ENCODE data around the gene SDCCAG8. TPM values are rescaled to one million over a fixed set of nuclear protein-coding genes. Genes with fewer than 3 reads are reported as not detected.

SDCCAG8 gene
- total RNA-seq, 4 donors from 2014 or later, result 17.5 to 37.6 (median 21.7) TPM

- Histone ChIP-seq H3K36me3 (peaks cover 0 to 48% (median 0%) of the 10 kb centered on the region in 3 donors), H3K9me3 (no peaks in the 10 kb centered on the region), H3K27ac (no peak overlapping the region), H3K4me3 (no peak overlapping the region), H3K4me1 (no peaks in the 10 kb centered on the region), H3K27me3 (no peaks in the 10 kb centered on the region)
- TF ChIP-seq, protein P1, sequence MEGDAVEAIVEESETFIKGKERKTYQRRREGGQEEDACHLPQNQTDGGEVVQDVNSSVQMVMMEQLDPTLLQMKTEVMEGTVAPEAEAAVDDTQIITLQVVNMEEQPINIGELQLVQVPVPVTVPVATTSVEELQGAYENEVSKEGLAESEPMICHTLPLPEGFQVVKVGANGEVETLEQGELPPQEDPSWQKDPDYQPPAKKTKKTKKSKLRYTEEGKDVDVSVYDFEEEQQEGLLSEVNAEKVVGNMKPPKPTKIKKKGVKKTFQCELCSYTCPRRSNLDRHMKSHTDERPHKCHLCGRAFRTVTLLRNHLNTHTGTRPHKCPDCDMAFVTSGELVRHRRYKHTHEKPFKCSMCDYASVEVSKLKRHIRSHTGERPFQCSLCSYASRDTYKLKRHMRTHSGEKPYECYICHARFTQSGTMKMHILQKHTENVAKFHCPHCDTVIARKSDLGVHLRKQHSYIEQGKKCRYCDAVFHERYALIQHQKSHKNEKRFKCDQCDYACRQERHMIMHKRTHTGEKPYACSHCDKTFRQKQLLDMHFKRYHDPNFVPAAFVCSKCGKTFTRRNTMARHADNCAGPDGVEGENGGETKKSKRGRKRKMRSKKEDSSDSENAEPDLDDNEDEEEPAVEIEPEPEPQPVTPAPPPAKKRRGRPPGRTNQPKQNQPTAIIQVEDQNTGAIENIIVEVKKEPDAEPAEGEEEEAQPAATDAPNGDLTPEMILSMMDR (IDR thresholded peaks at IDR 0.05), result no peak
- TF ChIP-seq POLR2A (IDR thresholded peaks at IDR 0.05), result no peak
- WGBS, 2 donors, result 89 to 98% methylated on average over 3 of the region's 3 CpGs
- intact Hi-C loops (cut with DNase I), result no loop called here
- DNase-seq, result no peak
Observed at GRCh38 chr1:243428084-243428483, 172.2 kb downstream of the SDCCAG8 start.

DNA sequence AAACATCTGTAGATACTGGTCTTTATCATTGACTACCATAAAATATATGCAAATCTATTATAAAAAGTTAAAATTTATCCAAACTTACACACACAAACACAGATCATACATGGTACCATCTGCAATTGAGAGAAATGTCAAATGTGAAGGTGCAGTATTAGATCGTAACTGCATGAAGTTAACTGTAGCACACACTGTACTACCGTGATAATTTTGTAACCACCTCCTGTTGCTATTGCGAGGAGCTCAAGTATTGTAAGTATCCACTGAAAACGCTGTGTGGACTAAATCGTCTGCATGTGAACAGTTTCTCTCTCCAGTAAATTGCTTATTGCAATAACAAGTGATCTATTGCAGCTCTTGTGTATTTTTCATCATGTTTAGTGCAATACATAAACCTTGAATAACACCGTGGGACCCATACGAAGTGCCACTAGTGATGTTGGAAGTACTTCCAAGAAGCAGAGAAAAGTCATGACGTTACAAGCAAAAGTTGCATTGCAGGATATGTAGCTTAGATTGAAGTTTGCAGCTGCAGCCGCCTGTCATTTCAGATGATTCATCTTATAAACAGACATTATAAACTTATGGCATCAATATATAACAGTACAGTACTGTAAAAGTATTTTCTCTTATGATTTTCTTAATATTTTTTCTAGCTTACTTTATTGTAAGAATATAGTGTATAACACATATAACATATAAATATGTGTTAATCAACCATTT, 172.9 kb downstream of the SDCCAG8 start:
- TF ChIP-seq POLR2A (IDR thresholded peaks at IDR 0.05), result no peak
- TF ChIP-seq, protein P1 (IDR thresholded peaks at IDR 0.05), result no peak
- intact Hi-C loops (cut with DNase I), result no loop called here
- Histone ChIP-seq H3K9me3 (no peaks in the 10 kb centered on the region), H3K4me3 (no peak overlapping the region), H3K4me1 (no peaks in the 10 kb centered on the region), H3K36me3 (peaks cover 0 to 48% (median 0%) of the 10 kb centered on the region in 3 donors), H3K27me3 (no peaks in the 10 kb centered on the region), H3K27ac (no peak overlapping the region)
- WGBS, 2 donors, result 90 to 91% methylated on average over 9 of the region's 9 CpGs
- no peak for DNase-seq

- no peak overlapping the region for H3K4me3 ChIP-seq
- no peaks in the 10 kb centered on the region for H3K27me3 ChIP-seq
- H3K9me3 ChIP-seq, result no peaks in the 10 kb centered on the region
- DNase-seq, result no peak
- TF ChIP-seq, protein P1 (IDR thresholded peaks at IDR 0.05), result no peak
- no peak for TF ChIP-seq POLR2A (IDR thresholded peaks at IDR 0.05)
- no peak overlapping the region for H3K27ac ChIP-seq
- peaks cover 0 to 44% (median 0%) of the 10 kb centered on the region in 3 donors for H3K36me3 ChIP-seq
- intact Hi-C loops (cut with DNase I), result no loop called here
- H3K4me1 ChIP-seq, result no peaks in the 10 kb centered on the region
- 86 to 97% methylated on average over 5 of the region's 5 CpGs for WGBS, 2 donors
Observed at GRCh38 chr1:243431591-243431990, 175.8 kb downstream of the SDCCAG8 start.

DNA sequence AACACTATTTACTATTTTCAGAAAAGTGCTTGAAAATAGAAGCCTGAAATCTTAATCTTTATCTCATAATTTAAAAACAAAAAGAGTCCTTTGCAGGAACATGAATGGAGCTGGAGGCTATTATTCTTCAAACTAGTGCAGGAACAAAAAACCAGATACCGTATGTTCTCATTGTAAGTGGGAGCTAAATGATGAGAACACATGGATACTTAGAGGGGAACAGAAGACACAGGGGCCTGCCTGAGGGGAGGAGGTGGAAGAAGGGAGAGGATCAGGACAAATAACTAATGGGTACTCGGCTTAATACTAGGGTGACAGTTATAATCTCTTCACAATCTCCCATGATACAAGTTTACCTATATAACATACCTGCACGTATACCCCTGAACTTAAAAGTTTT, 176.3 kb downstream of the SDCCAG8 start:
- WGBS, 2 donors, result 71 to 90% methylated on average over 3 of the region's 3 CpGs
- Histone ChIP-seq H3K4me1 (no peaks in the 10 kb centered on the region), H3K9me3 (no peaks in the 10 kb centered on the region), H3K27me3 (no peaks in the 10 kb centered on the region), H3K36me3 (peaks cover 0 to 39% (median 0%) of the 10 kb centered on the region in 3 donors), H3K27ac (no peak overlapping the region), H3K4me3 (no peak overlapping the region)
- no peak for DNase-seq
- TF ChIP-seq, protein P1 (IDR thresholded peaks at IDR 0.05), result no peak
- no peak for TF ChIP-seq POLR2A (IDR thresholded peaks at IDR 0.05)
- intact Hi-C loops (cut with DNase I), result no loop called here

DNA sequence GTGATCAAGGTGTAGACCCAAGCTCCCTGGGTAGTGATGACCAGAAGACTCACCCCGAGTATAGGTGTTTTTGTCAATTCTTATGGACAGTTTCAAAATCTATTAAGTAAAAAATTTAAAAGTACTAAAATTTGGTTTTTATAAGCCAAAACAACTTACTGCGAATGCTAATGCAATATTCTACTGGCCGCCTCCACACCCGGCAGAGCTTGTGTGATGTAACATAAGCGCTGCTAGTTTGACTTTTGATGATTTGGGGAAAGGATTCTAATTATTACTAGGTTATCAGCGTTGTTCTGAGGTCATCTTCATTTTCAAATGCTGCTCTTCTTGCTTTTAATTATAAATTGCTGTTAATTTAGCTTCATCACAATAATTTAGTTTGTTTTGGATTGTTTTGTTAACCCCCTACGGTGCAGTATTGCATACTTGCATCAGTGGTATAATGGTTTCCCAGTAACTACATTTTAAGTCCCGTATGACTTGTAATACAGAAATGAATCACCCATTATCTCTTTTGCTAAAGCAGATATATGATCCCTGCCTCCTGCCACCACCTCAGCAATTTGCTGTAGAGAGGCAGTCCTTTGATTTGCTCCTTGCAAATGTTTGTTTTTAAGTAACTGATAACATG, 178.0 kb downstream of the SDCCAG8 start:
- H3K4me3 ChIP-seq, result no peak overlapping the region
- intact Hi-C loops (cut with DNase I), result no loop called here
- TF ChIP-seq, protein P1 (IDR thresholded peaks at IDR 0.05), result no peak
- TF ChIP-seq POLR2A (IDR thresholded peaks at IDR 0.05), result no peak

More for the DNA sequence above, 178.0 kb downstream of the SDCCAG8 start:
- no peak overlapping the region for H3K27ac ChIP-seq
- peaks cover 0 to 33% (median 0%) of the 10 kb centered on the region in 3 donors for H3K36me3 ChIP-seq
- peaks cover 0 to 2% (median 0%) of the 10 kb centered on the region in 3 donors for H3K4me1 ChIP-seq
- no peaks in the 10 kb centered on the region for H3K27me3 ChIP-seq
- no peaks in the 10 kb centered on the region for H3K9me3 ChIP-seq
- DNase-seq, result no peak
- WGBS, 2 donors, result 82 to 89% methylated on average over 8 of the region's 8 CpGs

All from esophagus squamous epithelium (tissue), 5 donors.